ENCODE measurements around the gene STIMATE. TPM values are rescaled to one million over a fixed set of nuclear protein-coding genes. Genes with fewer than 3 reads are reported as not detected.

Gene STIMATE
- total RNA-seq, 6 experiments from 2014 or later: 18.4 to 25.6 (median 21.7) TPM

DNA sequence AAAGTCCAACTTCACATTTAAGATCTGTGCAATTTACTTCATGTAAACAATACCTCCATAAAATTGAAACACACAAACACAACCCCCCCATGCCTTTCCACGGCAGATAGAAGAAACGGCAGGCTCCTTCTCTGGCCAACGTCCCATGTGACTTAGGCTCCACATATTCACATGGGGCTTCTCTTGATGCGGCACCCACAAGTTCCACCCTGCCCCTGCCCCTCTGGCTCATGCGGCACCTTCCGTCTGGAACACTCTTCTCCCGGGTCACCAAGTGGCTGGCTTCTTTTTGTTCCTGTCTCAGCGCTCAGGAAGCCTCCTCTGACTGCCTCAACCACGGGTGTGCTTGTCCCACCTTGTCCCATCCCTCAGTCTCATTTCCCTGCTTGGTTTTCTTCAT is 25.6 kb downstream of the STIMATE start:
- no peak for DNase-seq
- TF ChIP-seq, protein P1, sequence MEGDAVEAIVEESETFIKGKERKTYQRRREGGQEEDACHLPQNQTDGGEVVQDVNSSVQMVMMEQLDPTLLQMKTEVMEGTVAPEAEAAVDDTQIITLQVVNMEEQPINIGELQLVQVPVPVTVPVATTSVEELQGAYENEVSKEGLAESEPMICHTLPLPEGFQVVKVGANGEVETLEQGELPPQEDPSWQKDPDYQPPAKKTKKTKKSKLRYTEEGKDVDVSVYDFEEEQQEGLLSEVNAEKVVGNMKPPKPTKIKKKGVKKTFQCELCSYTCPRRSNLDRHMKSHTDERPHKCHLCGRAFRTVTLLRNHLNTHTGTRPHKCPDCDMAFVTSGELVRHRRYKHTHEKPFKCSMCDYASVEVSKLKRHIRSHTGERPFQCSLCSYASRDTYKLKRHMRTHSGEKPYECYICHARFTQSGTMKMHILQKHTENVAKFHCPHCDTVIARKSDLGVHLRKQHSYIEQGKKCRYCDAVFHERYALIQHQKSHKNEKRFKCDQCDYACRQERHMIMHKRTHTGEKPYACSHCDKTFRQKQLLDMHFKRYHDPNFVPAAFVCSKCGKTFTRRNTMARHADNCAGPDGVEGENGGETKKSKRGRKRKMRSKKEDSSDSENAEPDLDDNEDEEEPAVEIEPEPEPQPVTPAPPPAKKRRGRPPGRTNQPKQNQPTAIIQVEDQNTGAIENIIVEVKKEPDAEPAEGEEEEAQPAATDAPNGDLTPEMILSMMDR (IDR thresholded peaks at IDR 0.05): no peak
- H3K36me3 Mint-ChIP-seq (ENCODE audit: low read depth): no peaks in the 10 kb centered on the region
- H3K27me3 Mint-ChIP-seq (ENCODE audit: insufficient read depth): no peaks in the 10 kb centered on the region
- no peak overlapping the region for H3K4me3 Mint-ChIP-seq
- peaks cover 9% of the 10 kb centered on the region for H3K4me1 Mint-ChIP-seq (ENCODE audit: low read depth)
- H3K27ac Mint-ChIP-seq: no peak overlapping the region
- H3K9me3 Mint-ChIP-seq: no peaks in the 10 kb centered on the region

DNA sequence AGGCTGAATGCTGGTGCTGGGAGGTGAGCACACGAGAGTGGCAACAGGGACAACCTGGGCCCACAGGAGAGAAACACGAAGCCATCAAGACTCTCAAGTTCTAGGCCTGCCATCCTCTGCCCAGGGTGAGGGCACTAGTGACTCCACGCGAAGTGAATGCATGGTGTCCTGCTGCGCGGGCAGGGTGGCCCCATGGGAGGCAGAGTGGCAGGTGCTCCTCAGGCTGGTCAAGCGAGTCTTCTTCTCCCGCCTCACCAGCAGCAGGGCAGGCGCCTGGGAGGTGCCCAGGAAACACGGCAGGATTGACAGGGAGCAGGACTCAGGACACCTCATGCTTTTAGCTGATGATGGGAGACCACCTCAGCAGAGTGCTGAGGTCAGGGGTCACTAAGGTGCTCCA is 26.9 kb downstream of the STIMATE start:
- Mint-ChIP-seq H3K27ac (no peak overlapping the region), H3K27me3 (ENCODE audit: insufficient read depth) (no peaks in the 10 kb centered on the region), H3K36me3 (ENCODE audit: low read depth) (peaks cover 11% of the 10 kb centered on the region), H3K4me3 (no peak overlapping the region), H3K4me1 (ENCODE audit: low read depth) (peaks cover 9% of the 10 kb centered on the region), H3K9me3 (no peaks in the 10 kb centered on the region)
- TF ChIP-seq, protein P1 (IDR thresholded peaks at IDR 0.05): no peak
- no peak for DNase-seq

DNA sequence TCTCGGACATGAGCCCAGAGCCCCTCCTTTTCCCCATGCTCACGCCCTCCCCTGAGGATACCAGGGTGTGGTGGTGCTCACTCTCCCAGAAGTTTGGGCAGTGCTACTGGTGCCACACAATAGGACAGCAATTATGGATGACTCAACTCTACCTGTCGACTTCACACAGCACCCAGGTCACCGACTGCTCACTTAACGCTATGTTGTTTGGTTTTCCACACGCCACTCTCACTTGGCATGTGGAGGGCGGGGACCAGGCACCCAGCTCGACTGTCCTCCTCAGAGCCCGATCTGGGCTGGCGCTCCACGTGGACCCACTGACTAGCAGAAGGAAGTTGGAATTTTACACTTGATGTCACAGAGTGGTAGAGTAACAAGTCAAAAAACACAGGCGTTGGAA is 30.9 kb downstream of the STIMATE start:
- no peaks in the 10 kb centered on the region; the same call in 1 of the 2 replicates for H3K27me3 Mint-ChIP-seq (ENCODE audit: insufficient read depth)
- no peak overlapping the region for H3K4me3 Mint-ChIP-seq
- TF ChIP-seq, protein P1 (IDR thresholded peaks at IDR 0.05): no peak

DNA sequence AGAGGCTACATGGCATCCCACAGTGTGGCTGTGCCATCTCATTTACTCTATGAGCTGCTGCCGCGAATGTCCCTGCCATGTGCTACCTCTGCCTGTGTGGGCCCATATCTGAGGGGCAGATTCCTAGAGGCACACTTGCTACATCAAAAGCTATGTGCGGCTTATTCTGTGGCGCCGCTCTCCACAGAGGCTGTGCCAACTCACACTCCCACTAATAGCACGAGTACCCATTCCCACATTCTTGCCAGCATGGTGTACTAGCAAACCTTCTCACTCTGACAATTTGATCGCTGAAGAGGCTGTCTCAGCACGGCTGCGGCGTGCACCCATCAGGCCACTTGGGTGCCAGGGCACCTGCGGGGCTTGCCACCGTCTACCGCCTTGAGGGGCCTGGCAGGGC is 31.4 kb downstream of the STIMATE start:
- peaks cover 4% of the 10 kb centered on the region; the same call in 1 of the 2 replicates for H3K9me3 Mint-ChIP-seq
- no peak overlapping the region for H3K27ac Mint-ChIP-seq
- H3K4me3 Mint-ChIP-seq: no peak overlapping the region
- H3K27me3 Mint-ChIP-seq (ENCODE audit: insufficient read depth): no peaks in the 10 kb centered on the region; the same call in 1 of the 2 replicates
- H3K4me1 Mint-ChIP-seq (ENCODE audit: low read depth): no peaks in the 10 kb centered on the region
- H3K36me3 Mint-ChIP-seq (ENCODE audit: low read depth): peaks cover 26% of the 10 kb centered on the region
- TF ChIP-seq, protein P1 (IDR thresholded peaks at IDR 0.05): no peak
- no peak for DNase-seq

More for the DNA sequence above, 30.9 kb downstream of the STIMATE start:
- Mint-ChIP-seq H3K27ac (no peak overlapping the region), H3K4me1 (ENCODE audit: low read depth) (no peaks in the 10 kb centered on the region), H3K36me3 (ENCODE audit: low read depth) (peaks cover 26% of the 10 kb centered on the region), H3K9me3 (peaks cover 4% of the 10 kb centered on the region; the same call in 1 of the 2 replicates)
- DNase-seq: no peak

DNA sequence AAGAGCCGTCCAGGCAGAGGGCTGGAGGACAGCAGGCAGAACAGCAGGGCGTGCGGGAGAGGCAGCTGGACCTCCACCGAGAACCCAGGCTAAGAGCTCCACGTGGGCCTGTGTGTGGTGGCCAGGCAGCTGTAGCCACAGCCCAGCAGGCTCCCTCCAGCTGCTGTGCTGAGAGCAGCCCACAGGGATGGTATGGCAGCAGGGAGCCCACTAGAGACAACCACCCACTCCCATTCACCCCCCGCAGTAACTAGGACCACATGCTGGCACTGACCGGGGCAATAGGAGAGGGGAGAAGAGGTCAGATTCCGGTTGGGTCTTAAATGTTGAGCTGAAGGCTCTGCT is 37.0 kb downstream of the STIMATE start:
- no peaks in the 10 kb centered on the region; the same call in 1 of the 2 replicates for H3K27me3 Mint-ChIP-seq (ENCODE audit: insufficient read depth)

More for the DNA sequence above, 37.0 kb downstream of the STIMATE start:
- Mint-ChIP-seq H3K9me3 (peaks cover 4% of the 10 kb centered on the region; the same call in 1 of the 2 replicates), H3K27ac (no peak overlapping the region), H3K4me3 (no peak overlapping the region), H3K36me3 (ENCODE audit: low read depth) (peaks cover 19% of the 10 kb centered on the region), H3K4me1 (ENCODE audit: low read depth) (no peaks in the 10 kb centered on the region)
- TF ChIP-seq, protein P1 (IDR thresholded peaks at IDR 0.05): no peak
- DNase-seq: no peak
